SK-N-MC (cell line): ENCODE data around the gene S100A1.

Experiments used
- DNase-seq: peaks from one replicate; pipeline ENCODE4 v3.0.0-alpha.2; 2011; ENCODE audit warnings: low read depth, low spot score
- H3K27ac ChIP-seq: fragments of 200-600 bp; sonication (generic); 2 replicates; pipeline ENCODE4 v1.5.1; 2016; ENCODE audit warnings: mixed run types
- H3K36me3 ChIP-seq: fragments of 200-600 bp; sonication (generic); 2 replicates; pipeline ENCODE4 v1.6.1; 2017; ENCODE audit warnings: antibody characterized with exemption, low read length, mixed read lengths; ENCODE audit not compliant: insufficient read depth
- H3K4me3 ChIP-seq: fragments of 200-600 bp; sonication (generic); 2 replicates; pipeline ENCODE4 v1.5.1; 2016
- H3K9ac ChIP-seq: fragments of 200-600 bp; sonication (generic); 2 replicates; pipeline ENCODE4 v1.8.0; 2017; ENCODE audit warnings: mixed run types, mixed read lengths; ENCODE audit not compliant: insufficient read length
- H3K9me3 ChIP-seq: fragments of 200-600 bp; sonication (generic); 2 replicates; pipeline ENCODE4 v1.6.1; 2017; ENCODE audit warnings: low read depth, mild to moderate bottlenecking, antibody characterized with exemption, low read length, moderate library complexity, mixed read lengths
- EZH2 ChIP-seq: fragments of 200-600 bp; sonication (generic); IDR thresholded peaks from one replicate; pipeline ENCODE4 v1.6.1; 2017; ENCODE audit warnings: antibody characterized with exemption
- FOXP2 ChIP-seq: optimal IDR thresholded peaks from 2 replicates; pipeline ENCODE3; 2011; ENCODE audit warnings: mild to moderate bottlenecking, moderate library complexity; ENCODE audit not compliant: insufficient read depth; ENCODE audit errors: extremely low read length, control extremely low read depth
- POLR2AphosphoS5 ChIP-seq: IDR thresholded peaks from 2 replicates; pipeline ENCODE4 v1.6.1; 2012; ENCODE audit warnings: mild to moderate bottlenecking, low read depth, low read length, borderline replicate concordance

Gene S100A1

GRCh38 chr1:153677718-153678518, 49.7 kb downstream of the S100A1 start:
- Histone ChIP-seq H3K27ac (no peak overlapping the region), H3K9ac (no peak overlapping the region), H3K36me3 (no peaks in the 10 kb centered on the region), H3K4me3 (peak overlapping the region; percentile 76), H3K9me3 (no peaks in the 10 kb centered on the region)
- no peak for TF ChIP-seq EZH2
- TF ChIP-seq POLR2AphosphoS5 = no peak
- TF ChIP-seq FOXP2 = no peak
- DNase-seq = no peak

DNA sequence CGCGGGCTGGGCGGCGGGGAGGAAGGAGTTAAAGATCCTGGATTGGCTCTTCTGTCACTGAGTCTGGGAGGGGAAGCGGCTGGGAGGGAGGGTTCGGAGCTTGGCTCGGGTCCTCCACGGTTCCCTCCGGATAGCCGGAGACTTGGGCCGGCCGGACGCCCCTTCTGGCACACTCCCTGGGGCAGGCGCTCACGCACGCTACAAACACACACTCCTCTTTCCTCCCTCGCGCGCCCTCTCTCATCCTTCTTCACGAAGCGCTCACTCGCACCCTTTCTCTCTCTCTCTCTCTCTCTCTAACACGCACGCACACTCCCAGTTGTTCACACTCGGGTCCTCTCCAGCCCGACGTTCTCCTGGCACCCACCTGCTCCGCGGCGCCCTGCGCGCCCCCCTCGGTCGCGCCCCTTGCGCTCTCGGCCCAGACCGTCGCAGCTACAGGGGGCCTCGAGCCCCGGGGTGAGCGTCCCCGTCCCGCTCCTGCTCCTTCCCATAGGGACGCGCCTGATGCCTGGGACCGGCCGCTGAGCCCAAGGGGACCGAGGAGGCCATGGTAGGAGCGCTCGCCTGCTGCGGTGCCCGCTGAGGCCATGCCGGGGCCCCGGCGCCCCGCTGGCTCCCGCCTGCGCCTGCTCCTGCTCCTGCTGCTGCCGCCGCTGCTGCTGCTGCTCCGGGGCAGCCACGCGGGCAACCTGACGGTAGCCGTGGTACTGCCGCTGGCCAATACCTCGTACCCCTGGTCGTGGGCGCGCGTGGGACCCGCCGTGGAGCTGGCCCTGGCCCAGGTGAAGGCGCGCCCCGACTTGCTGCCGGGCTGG, 50.5 kb downstream of the S100A1 start, which contains the start of gene NPR1:
TSS of gene NPR1 (plus strand) at position 170 of the 818 bp plus-strand sequence. CDS start at position 591, 421 bp downstream.
- H3K36me3 ChIP-seq = no peaks in the 10 kb centered on the region
- no peak within 1 kb of the TSS for H3K27ac ChIP-seq
- no peak within 1 kb of the TSS for H3K9ac ChIP-seq
- H3K9me3 ChIP-seq = no peaks in the 10 kb centered on the region
- DNase-seq = no peak
- peak within 1 kb of the TSS; percentile 76 for H3K4me3 ChIP-seq
- TF ChIP-seq EZH2 = no peak
- no peak for TF ChIP-seq FOXP2
- TF ChIP-seq POLR2AphosphoS5 = no peak

DNA sequence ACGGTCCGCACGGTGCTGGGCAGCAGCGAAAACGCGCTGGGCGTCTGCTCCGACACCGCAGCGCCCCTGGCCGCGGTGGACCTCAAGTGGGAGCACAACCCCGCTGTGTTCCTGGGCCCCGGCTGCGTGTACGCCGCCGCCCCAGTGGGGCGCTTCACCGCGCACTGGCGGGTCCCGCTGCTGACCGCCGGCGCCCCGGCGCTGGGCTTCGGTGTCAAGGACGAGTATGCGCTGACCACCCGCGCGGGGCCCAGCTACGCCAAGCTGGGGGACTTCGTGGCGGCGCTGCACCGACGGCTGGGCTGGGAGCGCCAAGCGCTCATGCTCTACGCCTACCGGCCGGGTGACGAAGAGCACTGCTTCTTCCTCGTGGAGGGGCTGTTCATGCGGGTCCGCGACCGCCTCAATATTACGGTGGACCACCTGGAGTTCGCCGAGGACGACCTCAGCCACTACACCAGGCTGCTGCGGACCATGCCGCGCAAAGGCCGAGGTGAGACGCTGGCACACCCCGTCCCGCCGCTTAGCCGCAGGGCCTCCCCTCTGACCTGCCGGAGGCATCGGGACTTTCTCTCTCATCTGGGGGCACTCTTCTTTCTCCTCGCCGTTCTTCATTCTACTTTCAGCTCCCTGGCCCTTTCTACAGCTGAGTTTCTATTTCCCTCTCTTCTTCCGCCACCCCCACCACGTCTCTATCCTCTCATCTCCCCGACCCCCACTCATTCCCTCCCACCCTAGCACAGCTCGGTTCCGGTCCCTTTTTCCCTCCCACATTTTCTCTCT, 51.3 kb downstream of the S100A1 start:
- Histone ChIP-seq H3K9me3 (no peaks in the 10 kb centered on the region), H3K27ac (no peak overlapping the region), H3K4me3 (peak overlapping the region; percentile 76), H3K9ac (no peak overlapping the region), H3K36me3 (no peaks in the 10 kb centered on the region)
- TF ChIP-seq EZH2 (peak; percentile 74), FOXP2 (no peak)
- no peak for DNase-seq

GRCh38 chr1:153680120-153680403, 51.8 kb downstream of the S100A1 start:
- H3K36me3 ChIP-seq = no peaks in the 10 kb centered on the region
- no peak overlapping the region for H3K9ac ChIP-seq
- H3K27ac ChIP-seq = no peak overlapping the region
- H3K9me3 ChIP-seq = no peaks in the 10 kb centered on the region
- DNase-seq = no peak
- TF ChIP-seq EZH2 (no peak), POLR2AphosphoS5 (no peak), FOXP2 (no peak)
- peak overlapping the region; percentile 76 for H3K4me3 ChIP-seq
